Measurements from ENCODE around the gene ITGAX.
"Not testable (repeated sequence)": the region's sequence is repeated elsewhere in the genome, so short reads cannot be mapped to it uniquely, and the experiment has no call there.

Gene ITGAX

GRCh38 chr16:31354394-31355291 lies at the start of gene ITGAX:
TSS of gene ITGAX (plus strand) at chr16:31355176. CDS start at chr16:31355255, 79 bp downstream.
- Histone ChIP-seq H3K4me1 (ENCODE audit: insufficient read depth, low read length) (no peaks in the 10 kb centered on the region), H3K9me3 (ENCODE audit: low read length) (no peaks in the 10 kb centered on the region), H3K36me3 (ENCODE audit: insufficient read depth, low read length) (no peaks in the 10 kb centered on the region), H3K9ac (ENCODE audit: low read length) (no peak within 1 kb of the TSS), H3K4me3 (ENCODE audit: low read depth in 1 of 2, low read length in 2 of 2) (no peak within 1 kb of the TSS), H3K27ac (ENCODE audit: low read depth, low read length) (no peak within 1 kb of the TSS), H3K27me3 (ENCODE audit: control insufficient read depth in 1 of 2, insufficient read depth in 2 of 2, low read length in 2 of 2) (no peaks in the 10 kb centered on the region)

GRCh38 chr16:31305219-31305618 lies 49.8 kb upstream of the ITGAX start:
- no peak overlapping the region for H3K27ac ChIP-seq (ENCODE audit: low read depth, low read length)
- no peaks in the 10 kb centered on the region for H3K9me3 ChIP-seq (ENCODE audit: low read length)
- H3K27me3 ChIP-seq (ENCODE audit: control insufficient read depth in 1 of 2, insufficient read depth in 2 of 2, low read length in 2 of 2), result no peaks in the 10 kb centered on the region
- no peaks in the 10 kb centered on the region for H3K4me1 ChIP-seq (ENCODE audit: insufficient read depth, low read length)
- no peaks in the 10 kb centered on the region for H3K36me3 ChIP-seq (ENCODE audit: insufficient read depth, low read length)
- H3K9ac ChIP-seq (ENCODE audit: low read length), result no peak overlapping the region
- H3K4me3 ChIP-seq (ENCODE audit: low read depth in 1 of 2, low read length in 2 of 2), result no peak overlapping the region

GRCh38 chr16:31308381-31308780 lies 46.6 kb upstream of the ITGAX start:
- H3K27ac ChIP-seq (ENCODE audit: low read depth, low read length); H3K4me3 ChIP-seq (ENCODE audit: low read depth in 1 of 2, low read length in 2 of 2); H3K9ac ChIP-seq (ENCODE audit: low read length); H3K27me3 ChIP-seq (ENCODE audit: control insufficient read depth in 1 of 2, insufficient read depth in 2 of 2, low read length in 2 of 2); H3K36me3 ChIP-seq (ENCODE audit: insufficient read depth, low read length); H3K9me3 ChIP-seq (ENCODE audit: low read length); H3K4me1 ChIP-seq (ENCODE audit: insufficient read depth, low read length): not testable (repeated sequence)

- H3K4me3 ChIP-seq (ENCODE audit: low read depth in 1 of 2, low read length in 2 of 2), result no peak overlapping the region
- no peaks in the 10 kb centered on the region for H3K27me3 ChIP-seq (ENCODE audit: control insufficient read depth in 1 of 2, insufficient read depth in 2 of 2, low read length in 2 of 2)
- no peaks in the 10 kb centered on the region for H3K36me3 ChIP-seq (ENCODE audit: insufficient read depth, low read length)
- no peak overlapping the region for H3K27ac ChIP-seq (ENCODE audit: low read depth, low read length)
- H3K9me3 ChIP-seq (ENCODE audit: low read length), result peaks cover 5% of the 10 kb centered on the region
- H3K4me1 ChIP-seq (ENCODE audit: insufficient read depth, low read length), result no peaks in the 10 kb centered on the region
- no peak overlapping the region for H3K9ac ChIP-seq (ENCODE audit: low read length)
Measured at GRCh38 chr16:31322500-31322899, 32.5 kb upstream of the ITGAX start.

- Histone ChIP-seq H3K27me3 (ENCODE audit: control insufficient read depth in 1 of 2, insufficient read depth in 2 of 2, low read length in 2 of 2) (peaks cover 0 to 5% of the 10 kb centered on the region in 2 donors), H3K36me3 (ENCODE audit: insufficient read depth, low read length) (no peaks in the 10 kb centered on the region)
Measured at GRCh38 chr16:31323959-31324629, 30.9 kb upstream of the ITGAX start.

GRCh38 chr16:31325171-31325570 lies 29.8 kb upstream of the ITGAX start:
- H3K4me1 ChIP-seq (ENCODE audit: insufficient read depth, low read length), result no peaks in the 10 kb centered on the region
- no peak overlapping the region for H3K9ac ChIP-seq (ENCODE audit: low read length)
- H3K9me3 ChIP-seq (ENCODE audit: low read length), result peaks cover 5% of the 10 kb centered on the region
- H3K4me3 ChIP-seq (ENCODE audit: low read depth in 1 of 2, low read length in 2 of 2), result no peak overlapping the region
- no peaks in the 10 kb centered on the region for H3K36me3 ChIP-seq (ENCODE audit: insufficient read depth, low read length)
- H3K27ac ChIP-seq (ENCODE audit: low read depth, low read length), result no peak overlapping the region
- peaks cover 0 to 16% of the 10 kb centered on the region in 2 donors for H3K27me3 ChIP-seq (ENCODE audit: control insufficient read depth in 1 of 2, insufficient read depth in 2 of 2, low read length in 2 of 2)

More at GRCh38 chr16:31323959-31324629, 30.9 kb upstream of the ITGAX start:
- Histone ChIP-seq H3K27ac (ENCODE audit: low read depth, low read length) (no peak overlapping the region), H3K4me3 (ENCODE audit: low read depth in 1 of 2, low read length in 2 of 2) (no peak overlapping the region), H3K9ac (ENCODE audit: low read length) (no peak overlapping the region), H3K9me3 (ENCODE audit: low read length) (peaks cover 5% of the 10 kb centered on the region), H3K4me1 (ENCODE audit: insufficient read depth, low read length) (no peaks in the 10 kb centered on the region)

- Histone ChIP-seq H3K4me1 (ENCODE audit: insufficient read depth, low read length) (no peaks in the 10 kb centered on the region), H3K27me3 (ENCODE audit: control insufficient read depth in 1 of 2, insufficient read depth in 2 of 2, low read length in 2 of 2) (peaks cover 11 to 38% of the 10 kb centered on the region in 2 donors), H3K27ac (ENCODE audit: low read depth, low read length) (no peak overlapping the region), H3K4me3 (ENCODE audit: low read depth in 1 of 2, low read length in 2 of 2) (no peak overlapping the region), H3K9ac (ENCODE audit: low read length) (no peak overlapping the region), H3K9me3 (ENCODE audit: low read length) (no peaks in the 10 kb centered on the region), H3K36me3 (ENCODE audit: insufficient read depth, low read length) (no peaks in the 10 kb centered on the region)
Measured at GRCh38 chr16:31327646-31328225, 27.2 kb upstream of the ITGAX start.

- Histone ChIP-seq H3K27ac (ENCODE audit: low read depth, low read length) (no peak overlapping the region), H3K27me3 (ENCODE audit: control insufficient read depth in 1 of 2, insufficient read depth in 2 of 2, low read length in 2 of 2) (peaks cover 11 to 38% of the 10 kb centered on the region in 2 donors), H3K9me3 (ENCODE audit: low read length) (no peaks in the 10 kb centered on the region), H3K36me3 (ENCODE audit: insufficient read depth, low read length) (no peaks in the 10 kb centered on the region), H3K9ac (ENCODE audit: low read length) (no peak overlapping the region), H3K4me1 (ENCODE audit: insufficient read depth, low read length) (no peaks in the 10 kb centered on the region), H3K4me3 (ENCODE audit: low read depth in 1 of 2, low read length in 2 of 2) (no peak overlapping the region)
Measured at GRCh38 chr16:31328322-31329052, 26.5 kb upstream of the ITGAX start.

- Histone ChIP-seq H3K4me1 (ENCODE audit: insufficient read depth, low read length) (no peaks in the 10 kb centered on the region), H3K9ac (ENCODE audit: low read length) (no peak overlapping the region), H3K27me3 (ENCODE audit: control insufficient read depth in 1 of 2, insufficient read depth in 2 of 2, low read length in 2 of 2) (peaks cover 11 to 38% of the 10 kb centered on the region in 2 donors), H3K36me3 (ENCODE audit: insufficient read depth, low read length) (no peaks in the 10 kb centered on the region), H3K9me3 (ENCODE audit: low read length) (no peaks in the 10 kb centered on the region), H3K4me3 (ENCODE audit: low read depth in 1 of 2, low read length in 2 of 2) (no peak overlapping the region), H3K27ac (ENCODE audit: low read depth, low read length) (no peak overlapping the region)
Measured at GRCh38 chr16:31329671-31330552, 25.1 kb upstream of the ITGAX start.

- no peak overlapping the region for H3K27ac ChIP-seq (ENCODE audit: low read depth, low read length)
- no peak overlapping the region for H3K9ac ChIP-seq (ENCODE audit: low read length)
- no peaks in the 10 kb centered on the region for H3K9me3 ChIP-seq (ENCODE audit: low read length)
- no peaks in the 10 kb centered on the region for H3K36me3 ChIP-seq (ENCODE audit: insufficient read depth, low read length)
- no peak overlapping the region for H3K4me3 ChIP-seq (ENCODE audit: low read depth in 1 of 2, low read length in 2 of 2)
- peaks cover 11 to 38% of the 10 kb centered on the region in 2 donors for H3K27me3 ChIP-seq (ENCODE audit: control insufficient read depth in 1 of 2, insufficient read depth in 2 of 2, low read length in 2 of 2)
- no peaks in the 10 kb centered on the region for H3K4me1 ChIP-seq (ENCODE audit: insufficient read depth, low read length)
Measured at GRCh38 chr16:31330553-31330890, 24.5 kb upstream of the ITGAX start.
